GM23248 (cell line): Measurements from ENCODE around the gene ZNF326. TPM values are rescaled to one million over a fixed set of nuclear protein-coding genes. Genes with fewer than 3 reads are reported as not detected.
"Not testable (repeated sequence)": the region's sequence is repeated elsewhere in the genome, so short reads cannot be mapped to it uniquely, and the experiment has no call there.

Experiments
- DNase-seq: peaks from one replicate; pipeline ENCODE4 v3.0.0-alpha.2; 2015
- H2AFZ ChIP-seq: fragments of 200-600 bp; sonication (generic); 2 replicates; pipeline ENCODE4 v1.6.1; 2016; ENCODE audit warnings: antibody characterized with exemption
- H3F3A ChIP-seq: fragments of 200-600 bp; sonication (generic); 2 replicates; pipeline ENCODE4 v1.6.1; 2016; ENCODE audit warnings: mild to moderate bottlenecking, antibody characterized with exemption, mixed run types; ENCODE audit not compliant: insufficient read depth
- H3K27ac ChIP-seq: fragments of 200-600 bp; sonication (generic); 2 replicates; pipeline ENCODE4 v1.5.1; 2016; ENCODE audit warnings: mild to moderate bottlenecking
- H3K27me3 ChIP-seq: fragments of 200-600 bp; sonication (generic); replicated peaks from 2 replicates; pipeline ENCODE4 v1.6.1; 2016; ENCODE audit warnings: mild to moderate bottlenecking; ENCODE audit not compliant: insufficient read depth
- H3K36me3 ChIP-seq: fragments of 200-600 bp; sonication (generic); 2 replicates; pipeline ENCODE4 v1.6.1; 2016; ENCODE audit warnings: low read depth, mild to moderate bottlenecking
- H3K4me1 ChIP-seq: fragments of 200-600 bp; sonication (generic); 2 replicates; pipeline ENCODE4 v1.6.1; 2016; ENCODE audit warnings: mild to moderate bottlenecking; ENCODE audit not compliant: insufficient read depth
- H3K4me2 ChIP-seq: fragments of 200-600 bp; sonication (generic); one replicate; pipeline ENCODE4 v1.6.1; 2016; ENCODE audit warnings: mild to moderate bottlenecking; ENCODE audit not compliant: unreplicated experiment
- H3K4me3 ChIP-seq: fragments of 200-600 bp; sonication (generic); 2 replicates; pipeline ENCODE4 v1.5.1; 2016; ENCODE audit warnings: mild to moderate bottlenecking
- H3K79me2 ChIP-seq: fragments of 200-600 bp; sonication (generic); 2 replicates; pipeline ENCODE4 v1.6.1; 2016; ENCODE audit warnings: mild to moderate bottlenecking; ENCODE audit not compliant: insufficient read depth
- H3K9ac ChIP-seq: fragments of 200-600 bp; sonication (generic); 2 replicates; pipeline ENCODE4 v1.6.1; 2016; ENCODE audit warnings: mild to moderate bottlenecking
- H3K9me2 ChIP-seq: fragments of 200-600 bp; sonication (generic); 2 replicates; pipeline ENCODE4 v1.6.1; 2016; ENCODE audit warnings: mixed run types, mild to moderate bottlenecking, moderate library complexity; ENCODE audit not compliant: insufficient read depth
- H3K9me3 ChIP-seq: fragments of 200-600 bp; sonication (generic); one replicate; pipeline ENCODE4 v1.6.1; 2017; ENCODE audit warnings: low read depth
- H4K20me1 ChIP-seq: fragments of 200-600 bp; sonication (generic); 2 replicates; pipeline ENCODE4 v1.6.0; 2016; ENCODE audit not compliant: insufficient read depth
- EZH2 ChIP-seq: fragments of 200-600 bp; sonication (generic); IDR thresholded peaks from 2 replicates; pipeline ENCODE4 v1.6.1; 2018; ENCODE audit warnings: antibody characterized with exemption, mild to moderate bottlenecking; ENCODE audit not compliant: insufficient read depth, poor library complexity, severe bottlenecking
- EZH2phosphoT487 ChIP-seq: fragments of 200-600 bp; sonication (generic); IDR thresholded peaks from 2 replicates; pipeline ENCODE4 v1.6.1; 2018; ENCODE audit warnings: antibody characterized with exemption, moderate library complexity, mild to moderate bottlenecking, low read depth; ENCODE audit not compliant: insufficient read depth
- WGBS, 2 experiments: methylation state at CpG; one replicate each; pipeline ENCODE4 v1.1.6; 2015 to 2017; ENCODE audit warnings: low lambda C conversion rate in 2 of 2, low coverage in 1 of 2; ENCODE audit errors: missing lambda C conversion rate in 2 of 2; 5-methylcytosine and 5-hydroxymethylcytosine counted together
- in situ Hi-C: fragments of 300-500 bp; cut with MboI; formaldehyde crosslinking; loops from 2 replicates; pipeline ENCODE4 v1.15.0; 2020
- polyA plus RNA-seq: library from polyadenylated mRNA; unstranded; fragments of >200 nt; fragmentation: Nextera tagmentation; extraction: Ambion mirVana; gene quantifications from 2 replicates; pipeline ENCODE4 v1.2.1, GENCODE V29; 2016
- total RNA-seq: library from RNA; depleted of rRNA; stranded (reverse); fragments of >200 nt; shearing (Covaris generic); gene quantifications from 2 replicates; pipeline ENCODE4 v1.2.3, GENCODE V29; 2014

Gene ZNF326
- total and polyA plus RNA-seq, 2 experiments from 2014 or later = 5.2 to 17.7 TPM

DNA sequence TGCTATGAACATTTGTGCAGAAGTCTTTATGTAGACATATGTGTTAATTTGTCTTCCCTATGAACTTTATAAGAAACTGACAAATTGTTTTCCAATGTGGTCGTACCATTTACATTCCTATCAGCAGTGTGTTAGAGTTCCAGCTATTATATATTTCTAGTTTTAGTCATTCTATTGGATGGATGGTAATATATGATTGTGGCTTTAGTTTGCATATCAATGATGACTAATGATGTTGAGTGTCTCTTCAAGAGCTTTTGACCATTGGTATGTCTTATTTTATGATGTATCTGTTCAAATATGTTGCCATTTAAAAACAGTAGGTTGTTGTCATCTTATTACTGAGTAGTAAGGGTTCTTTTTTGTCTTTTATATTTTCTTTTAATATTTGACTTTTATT, 16.2 kb upstream of the ZNF326 start:
- Histone ChIP-seq H3K79me2 (no peaks in the 10 kb centered on the region), H3K9me3 (no peaks in the 10 kb centered on the region), H3K4me3 (no peak overlapping the region), H3F3A (peaks cover 12% of the 10 kb centered on the region; the same call in 1 of the 2 replicates), H3K4me1 (peaks cover 29% of the 10 kb centered on the region), H3K27me3 (no peaks in the 10 kb centered on the region), H4K20me1 (no peaks in the 10 kb centered on the region), H3K36me3 (no peaks in the 10 kb centered on the region), H3K9me2 (no peaks in the 10 kb centered on the region), H3K27ac (no peak overlapping the region), H3K9ac (no peak overlapping the region), H3K4me2 (no peak overlapping the region), H2AFZ (no peak overlapping the region)
- in situ Hi-C loops = loop anchor here (25.0 kb wide), 1 partner anchor 341 kb away; the partner anchor contains the start of gene LRRC8C
- WGBS, 2 experiments = 33 to 44% methylated on average over 1 of the region's 1 CpG
- DNase-seq = peak; percentile 53
- TF ChIP-seq EZH2phosphoT487 = no peak
- TF ChIP-seq EZH2 = no peak

DNA sequence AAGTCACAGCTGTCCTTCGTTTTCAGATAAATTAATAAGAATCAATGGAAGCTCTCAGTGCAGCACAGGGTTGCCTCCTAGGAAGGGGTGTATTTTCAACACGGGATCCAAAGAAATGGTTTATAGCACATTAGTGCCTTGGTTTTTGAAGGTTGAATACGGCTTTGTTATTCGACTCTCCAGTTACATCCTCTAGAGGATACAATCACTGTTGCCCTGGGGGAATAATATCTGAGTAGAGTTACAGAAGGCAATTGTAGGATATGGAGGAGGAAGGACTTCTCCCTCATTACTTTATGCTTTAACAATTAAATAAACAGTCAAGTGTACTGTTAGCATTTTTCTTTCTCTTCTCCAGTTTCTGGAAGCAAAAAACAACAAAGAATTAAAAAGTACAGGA, 14.3 kb upstream of the ZNF326 start:
- Histone ChIP-seq H3F3A (peaks cover 9% of the 10 kb centered on the region; the same call in 1 of the 2 replicates), H3K9me3 (no peaks in the 10 kb centered on the region), H3K4me1 (peaks cover 15% of the 10 kb centered on the region), H3K79me2 (no peaks in the 10 kb centered on the region), H3K9ac (no peak overlapping the region), H3K27ac (no peak overlapping the region), H3K36me3 (no peaks in the 10 kb centered on the region), H3K4me2 (no peak overlapping the region), H3K9me2 (no peaks in the 10 kb centered on the region), H3K4me3 (no peak overlapping the region), H2AFZ (peak overlapping the region; percentile 23; the same call in 1 of the 2 replicates), H4K20me1 (no peaks in the 10 kb centered on the region), H3K27me3 (no peaks in the 10 kb centered on the region)
- TF ChIP-seq EZH2 (no peak), EZH2phosphoT487 (no peak)
- no peak for DNase-seq
- in situ Hi-C loops = loop anchor here (25.0 kb wide), 1 partner anchor 343 kb away; the partner anchor contains the start of gene LRRC8C
- WGBS, 2 experiments = 64 to 67% methylated on average over 4 of the region's 4 CpGs

DNA sequence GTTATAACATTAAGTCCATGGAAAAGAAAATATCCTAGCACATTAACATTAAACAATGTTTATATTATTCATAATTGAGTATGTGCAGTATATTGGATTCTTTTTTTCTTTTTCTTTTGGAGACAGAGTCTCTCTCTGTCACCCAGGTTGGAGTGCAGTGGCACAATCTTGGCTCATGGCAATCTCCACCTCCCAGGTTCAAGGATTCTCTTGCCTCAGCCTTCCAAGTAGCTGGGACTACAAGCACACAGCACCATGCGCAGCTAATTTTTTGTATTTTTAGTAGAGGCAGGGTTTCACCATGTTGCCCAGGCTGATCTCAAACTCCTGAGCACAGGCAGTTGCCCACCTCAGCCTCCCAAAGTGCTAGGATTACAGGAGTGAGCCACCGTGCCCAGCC, 12.1 kb upstream of the ZNF326 start:
- H3K9me3 ChIP-seq, H3K4me2 ChIP-seq, H3K4me3 ChIP-seq, H3K27me3 ChIP-seq, H3K36me3 ChIP-seq, DNase-seq, H3K27ac ChIP-seq, H2AFZ ChIP-seq, H3K9me2 ChIP-seq, H3K79me2 ChIP-seq, H4K20me1 ChIP-seq, H3F3A ChIP-seq, H3K9ac ChIP-seq: not testable (repeated sequence)
- peaks cover 11% of the 10 kb centered on the region; the same call in 1 of the 2 replicates for H3K4me1 ChIP-seq
- in situ Hi-C loops = loop anchor here (25.0 kb wide), 1 partner anchor 346 kb away; the partner anchor contains the start of gene LRRC8C
- 68 to 73% methylated on average over 2 of the region's 2 CpGs for whole genome bisulfite sequencing, 2 experiments

DNA sequence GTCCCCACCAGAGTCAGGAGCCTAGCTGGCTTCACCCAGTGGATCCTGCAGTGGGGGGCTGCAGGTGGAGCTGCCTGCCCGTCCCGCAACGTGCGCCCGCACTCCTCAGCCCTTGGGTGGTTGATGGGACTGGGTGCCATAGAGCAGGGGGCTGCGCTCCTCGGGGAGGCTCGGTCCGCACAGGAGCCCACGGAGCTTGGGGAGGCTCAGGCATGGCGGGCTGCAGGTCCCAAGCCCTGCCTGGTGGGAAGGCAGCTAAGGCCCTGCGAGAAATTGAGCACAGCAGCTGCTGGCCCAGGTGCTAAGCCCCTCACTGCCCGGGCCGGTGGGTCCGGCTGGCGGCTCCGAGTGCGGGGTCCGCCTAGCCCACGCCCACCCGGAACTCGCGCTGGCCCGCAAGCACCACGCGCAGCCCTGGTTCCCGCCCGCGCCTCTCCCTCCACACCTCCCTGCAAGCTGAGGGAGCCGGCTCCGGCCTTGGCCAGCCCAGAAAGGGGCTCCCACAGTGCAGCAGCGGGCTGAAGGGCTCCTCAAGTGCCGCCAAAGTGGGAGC, 10.3 kb upstream of the ZNF326 start:
- in situ Hi-C loops = loop anchor here (5.0 to 25.0 kb wide), 2 partner anchors 177 to 347 kb away; partner anchors contain the start of gene LRRC8C
- not testable (repeated sequence) for H3K4me1 ChIP-seq, H3K4me2 ChIP-seq, H3K9ac ChIP-seq, H3K9me3 ChIP-seq, H3K9me2 ChIP-seq, H4K20me1 ChIP-seq, H2AFZ ChIP-seq, H3K27me3 ChIP-seq, DNase-seq, H3K27ac ChIP-seq, H3F3A ChIP-seq, H3K79me2 ChIP-seq, H3K36me3 ChIP-seq, H3K4me3 ChIP-seq
- WGBS, 2 experiments = 88 to 96% methylated on average over 12 to 30 of the region's 33 CpGs

DNA sequence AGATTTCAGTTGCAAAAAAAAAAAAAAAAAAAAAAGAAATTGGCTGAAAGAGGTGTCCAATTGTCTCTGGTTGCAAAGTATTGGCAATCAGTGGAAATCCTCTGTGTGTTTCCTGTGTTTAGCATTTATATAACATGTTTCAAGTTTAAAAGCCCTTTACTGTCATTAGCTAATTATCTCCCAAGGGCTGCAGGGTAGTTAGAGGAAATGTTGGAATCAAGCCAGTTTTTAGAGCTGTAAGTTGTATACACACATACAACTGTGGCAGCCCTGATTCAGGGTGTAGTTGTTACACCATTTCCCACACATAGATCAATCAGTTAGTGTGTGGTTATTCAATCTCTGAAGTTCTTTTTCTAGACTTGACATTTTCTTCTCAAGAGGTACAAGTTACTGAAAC, 8.9 kb upstream of the ZNF326 start:
- Histone ChIP-seq H2AFZ (no peak overlapping the region), H3K4me3 (no peak overlapping the region), H3K27ac (no peak overlapping the region), H3K4me2 (no peak overlapping the region), H4K20me1 (no peaks in the 10 kb centered on the region), H3K9me2 (no peaks in the 10 kb centered on the region), H3K27me3 (no peaks in the 10 kb centered on the region), H3K9me3 (no peaks in the 10 kb centered on the region), H3K9ac (no peak overlapping the region), H3K4me1 (no peaks in the 10 kb centered on the region), H3F3A (no peaks in the 10 kb centered on the region), H3K79me2 (no peaks in the 10 kb centered on the region), H3K36me3 (no peaks in the 10 kb centered on the region)
- DNase-seq = no peak
- TF ChIP-seq EZH2 = no peak
- TF ChIP-seq EZH2phosphoT487 = no peak
- in situ Hi-C loops = loop anchor here (5.0 to 25.0 kb wide), 2 partner anchors 179 to 349 kb away; partner anchors contain the start of gene LRRC8C
